GM12878 (cell line): ENCODE results near the gene NRBP1. TPM values are rescaled to one million over a fixed set of nuclear protein-coding genes. Genes with fewer than 3 reads are reported as not detected.

Source experiments
- CREB1 ChIP-seq: IDR thresholded peaks from 2 replicates; pipeline ENCODE4 v1.6.1; 2012; ENCODE audit warnings: low read depth, mild to moderate bottlenecking, inconsistent platforms
- DPF2 ChIP-seq: fragments of 450-650 bp; IDR thresholded peaks from 2 replicates; pipeline ENCODE4 v1.6.1; 2017; ENCODE audit warnings: mild to moderate bottlenecking
- FOXK2 ChIP-seq: fragments of 450-650 bp; IDR thresholded peaks from 2 replicates; pipeline ENCODE4 v1.6.1; 2017; ENCODE audit warnings: mild to moderate bottlenecking, moderate library complexity
- IRF4 ChIP-seq: IDR thresholded peaks from 2 replicates; pipeline ENCODE4 v1.6.1; 2011; ENCODE audit warnings: low read depth, low read length
- JUNB ChIP-seq: IDR thresholded peaks from 2 replicates; pipeline ENCODE4 v1.6.1; 2016; ENCODE audit warnings: antibody characterized with exemption, mild to moderate bottlenecking
- LARP7 ChIP-seq: fragments of 450-650 bp; IDR thresholded peaks from 2 replicates; pipeline ENCODE4 v1.6.1; 2017; ENCODE audit warnings: mild to moderate bottlenecking
- MEF2A ChIP-seq: IDR thresholded peaks from 2 replicates; pipeline ENCODE4 v1.6.1; 2011; ENCODE audit warnings: low read depth, mild to moderate bottlenecking, low read length, moderate library complexity; ENCODE audit not compliant: insufficient read depth
- NFIC ChIP-seq: IDR thresholded peaks from 2 replicates; pipeline ENCODE4 v1.6.1; 2012; ENCODE audit warnings: low read depth, mild to moderate bottlenecking, inconsistent platforms, low read length, moderate library complexity
- NFYB ChIP-seq: IDR thresholded peaks from 2 replicates; pipeline ENCODE4 v1.6.1; 2011; ENCODE audit warnings: low read depth, mild to moderate bottlenecking, low read length, improper control_type of control experiment, moderate library complexity; ENCODE audit not compliant: insufficient read depth
- SREBF1 ChIP-seq: IDR thresholded peaks from 2 replicates; pipeline ENCODE4 v1.6.1; 2012; ENCODE audit warnings: mild to moderate bottlenecking, low read length
- SRF ChIP-seq, 2 experiments: IDR thresholded peaks; 2 replicates each; pipeline ENCODE4 v1.6.1; 2011; ENCODE audit warnings: low read depth in 2 of 2, low read length in 2 of 2, mild to moderate bottlenecking in 1 of 2, moderate library complexity in 1 of 2
- YY1 ChIP-seq: IDR thresholded peaks from 2 replicates; pipeline ENCODE4 v1.6.1; 2011; ENCODE audit warnings: low read depth, mild to moderate bottlenecking, low read length
- ZSCAN29 ChIP-seq: fragments of 450-650 bp; IDR thresholded peaks from 2 replicates; pipeline ENCODE4 v1.6.1; 2017; ENCODE audit warnings: mild to moderate bottlenecking, moderate library complexity
- polyA plus RNA-seq, 11 experiments: library from polyadenylated mRNA; depleted of rRNA in 4 of 11; unstranded in 6 of 11; stranded (reverse) in 5 of 11; fragments of >200 nt; fragmentation: Nextera tagmentation in 4 of 11; fragmentation: Illumina TruSeq in 1 of 11; extraction: Ambion mirVana in 4 of 11; extraction: Trizol in 1 of 11; gene quantifications; 1 replicate in 1 of 11; 2 replicates in 10 of 11; pipeline versions ENCODE4 v1.2.1 to v1.2.3, GENCODE V29; 2011 to 2016; ENCODE audit warnings: inconsistent platforms in 2 of 11, missing spikeins in 2 of 11, low read depth in 1 of 11
- total RNA-seq, 4 experiments: library from RNA; depleted of rRNA in 3 of 4; stranded (reverse); fragments of >200 nt in 3 of 4; fragmentation: Illumina TruSeq in 1 of 4; extraction: Trizol in 1 of 4; gene quantifications; 2 replicates each; pipeline versions ENCODE4 v1.2.1 to v1.2.3, GENCODE V29; 2013 to 2021
- TF ChIP-seq, protein P1 (sequence below): IDR thresholded peaks from 2 replicates; pipeline ENCODE4 v1.6.1; 2011; ENCODE audit warnings: borderline replicate concordance, low read depth, mild to moderate bottlenecking, moderate library complexity, mixed read lengths, low read length; ENCODE audit not compliant: insufficient read depth; ENCODE audit errors: extremely low read length
- TF ChIP-seq, protein P2 (sequence below): IDR thresholded peaks from 2 replicates; pipeline ENCODE4 v1.6.1; 2011; ENCODE audit warnings: borderline replicate concordance, low read depth, mild to moderate bottlenecking, moderate library complexity, low read length; ENCODE audit not compliant: insufficient read depth, poor library complexity, severe bottlenecking
- TF ChIP-seq, protein P3 (sequence below): fragments of 450-650 bp; formaldehyde crosslinking; IDR thresholded peaks from 2 replicates; pipeline ENCODE4 v1.4.0; 2020; ENCODE audit warnings: mild to moderate bottlenecking, moderate library complexity
- TF ChIP-seq, protein P4 (sequence below): fragments of 450-650 bp; IDR thresholded peaks from 2 replicates; pipeline ENCODE4 v1.6.1; 2017; ENCODE audit warnings: mild to moderate bottlenecking, moderate library complexity
- TF ChIP-seq, protein P5 (sequence below): fragments of 450-650 bp; IDR thresholded peaks from 2 replicates; pipeline ENCODE4 v1.6.1; 2017; ENCODE audit warnings: borderline replicate concordance

NRBP1 gene
- total and polyA plus RNA-seq, 10 of the 15 experiments (the other 5 are each of a cell fraction or from before 2014, with no cell fraction given), result 5.7 to 136 (median 66.1) TPM

DNA sequence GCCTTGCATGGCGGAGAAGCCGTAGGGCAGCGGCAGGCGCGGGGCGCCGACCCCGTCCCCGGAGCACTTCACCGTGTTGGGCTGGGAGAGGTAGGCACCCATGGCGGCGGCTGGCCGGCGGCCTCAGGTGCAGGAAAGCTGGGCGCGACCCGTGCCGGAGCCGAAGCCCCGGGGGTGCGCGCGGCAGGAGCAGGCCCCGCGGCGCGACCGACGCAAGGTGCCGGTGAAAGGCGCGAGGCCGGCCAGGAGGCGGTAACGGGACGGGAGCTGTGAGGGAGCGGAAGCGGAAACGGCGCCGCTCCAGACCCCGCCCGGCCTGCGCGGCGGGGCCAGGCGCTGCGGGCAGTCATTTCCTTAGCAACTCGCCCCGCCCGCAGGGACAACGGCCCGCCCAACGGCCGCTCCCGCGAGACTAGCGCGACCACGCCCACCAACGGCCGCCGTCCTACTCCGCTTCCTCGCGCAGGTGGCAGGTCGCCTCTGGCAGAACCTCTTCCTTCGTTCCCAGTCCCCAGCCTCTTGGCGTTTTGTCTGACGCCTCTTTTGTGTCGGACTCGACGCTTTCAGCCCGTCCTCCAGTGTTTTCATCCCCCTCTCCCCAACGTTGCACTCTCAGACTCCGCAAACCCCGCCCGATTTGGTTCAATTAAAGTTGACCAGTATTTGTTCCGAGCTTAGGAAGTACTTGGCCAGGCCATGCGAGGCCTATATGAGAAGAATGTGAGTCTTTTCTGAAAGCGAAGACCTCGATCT, 18.9 kb upstream of the NRBP1 start, which contains the start of gene PPM1G (continued):
- TF ChIP-seq, protein P1, sequence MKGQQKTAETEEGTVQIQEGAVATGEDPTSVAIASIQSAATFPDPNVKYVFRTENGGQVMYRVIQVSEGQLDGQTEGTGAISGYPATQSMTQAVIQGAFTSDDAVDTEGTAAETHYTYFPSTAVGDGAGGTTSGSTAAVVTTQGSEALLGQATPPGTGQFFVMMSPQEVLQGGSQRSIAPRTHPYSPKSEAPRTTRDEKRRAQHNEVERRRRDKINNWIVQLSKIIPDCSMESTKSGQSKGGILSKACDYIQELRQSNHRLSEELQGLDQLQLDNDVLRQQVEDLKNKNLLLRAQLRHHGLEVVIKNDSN, result no peak
- TF ChIP-seq MEF2A (no peak), SREBF1 (no peak), ZSCAN29 (no peak), YY1 (peak; percentile 68; the same call in 1 of the 2 replicates), LARP7 (peak; percentile 90), JUNB (no peak), NFYB (no peak), SRF (IDR thresholded peaks at IDR 0.05; ENCODE audit: low read depth in 2 of 2, low read length in 2 of 2) (no peak), FOXK2 (no peak), IRF4 (no peak), NFIC (no peak), DPF2 (peak; percentile 86), CREB1 (peak; percentile 50; the same call in 1 of the 2 replicates)
- TF ChIP-seq, protein P2, sequence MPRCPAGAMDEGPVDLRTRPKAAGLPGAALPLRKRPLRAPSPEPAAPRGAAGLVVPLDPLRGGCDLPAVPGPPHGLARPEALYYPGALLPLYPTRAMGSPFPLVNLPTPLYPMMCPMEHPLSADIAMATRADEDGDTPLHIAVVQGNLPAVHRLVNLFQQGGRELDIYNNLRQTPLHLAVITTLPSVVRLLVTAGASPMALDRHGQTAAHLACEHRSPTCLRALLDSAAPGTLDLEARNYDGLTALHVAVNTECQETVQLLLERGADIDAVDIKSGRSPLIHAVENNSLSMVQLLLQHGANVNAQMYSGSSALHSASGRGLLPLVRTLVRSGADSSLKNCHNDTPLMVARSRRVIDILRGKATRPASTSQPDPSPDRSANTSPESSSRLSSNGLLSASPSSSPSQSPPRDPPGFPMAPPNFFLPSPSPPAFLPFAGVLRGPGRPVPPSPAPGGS, result peak; percentile 50
- TF ChIP-seq, protein P3, sequence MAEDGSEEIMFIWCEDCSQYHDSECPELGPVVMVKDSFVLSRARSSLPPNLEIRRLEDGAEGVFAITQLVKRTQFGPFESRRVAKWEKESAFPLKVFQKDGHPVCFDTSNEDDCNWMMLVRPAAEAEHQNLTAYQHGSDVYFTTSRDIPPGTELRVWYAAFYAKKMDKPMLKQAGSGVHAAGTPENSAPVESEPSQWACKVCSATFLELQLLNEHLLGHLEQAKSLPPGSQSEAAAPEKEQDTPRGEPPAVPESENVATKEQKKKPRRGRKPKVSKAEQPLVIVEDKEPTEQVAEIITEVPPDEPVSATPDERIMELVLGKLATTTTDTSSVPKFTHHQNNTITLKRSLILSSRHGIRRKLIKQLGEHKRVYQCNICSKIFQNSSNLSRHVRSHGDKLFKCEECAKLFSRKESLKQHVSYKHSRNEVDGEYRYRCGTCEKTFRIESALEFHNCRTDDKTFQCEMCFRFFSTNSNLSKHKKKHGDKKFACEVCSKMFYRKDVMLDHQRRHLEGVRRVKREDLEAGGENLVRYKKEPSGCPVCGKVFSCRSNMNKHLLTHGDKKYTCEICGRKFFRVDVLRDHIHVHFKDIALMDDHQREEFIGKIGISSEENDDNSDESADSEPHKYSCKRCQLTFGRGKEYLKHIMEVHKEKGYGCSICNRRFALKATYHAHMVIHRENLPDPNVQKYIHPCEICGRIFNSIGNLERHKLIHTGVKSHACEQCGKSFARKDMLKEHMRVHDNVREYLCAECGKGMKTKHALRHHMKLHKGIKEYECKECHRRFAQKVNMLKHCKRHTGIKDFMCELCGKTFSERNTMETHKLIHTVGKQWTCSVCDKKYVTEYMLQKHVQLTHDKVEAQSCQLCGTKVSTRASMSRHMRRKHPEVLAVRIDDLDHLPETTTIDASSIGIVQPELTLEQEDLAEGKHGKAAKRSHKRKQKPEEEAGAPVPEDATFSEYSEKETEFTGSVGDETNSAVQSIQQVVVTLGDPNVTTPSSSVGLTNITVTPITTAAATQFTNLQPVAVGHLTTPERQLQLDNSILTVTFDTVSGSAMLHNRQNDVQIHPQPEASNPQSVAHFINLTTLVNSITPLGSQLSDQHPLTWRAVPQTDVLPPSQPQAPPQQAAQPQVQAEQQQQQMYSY (CRISPR knock-in tag), result no peak
- TF ChIP-seq, protein P4, sequence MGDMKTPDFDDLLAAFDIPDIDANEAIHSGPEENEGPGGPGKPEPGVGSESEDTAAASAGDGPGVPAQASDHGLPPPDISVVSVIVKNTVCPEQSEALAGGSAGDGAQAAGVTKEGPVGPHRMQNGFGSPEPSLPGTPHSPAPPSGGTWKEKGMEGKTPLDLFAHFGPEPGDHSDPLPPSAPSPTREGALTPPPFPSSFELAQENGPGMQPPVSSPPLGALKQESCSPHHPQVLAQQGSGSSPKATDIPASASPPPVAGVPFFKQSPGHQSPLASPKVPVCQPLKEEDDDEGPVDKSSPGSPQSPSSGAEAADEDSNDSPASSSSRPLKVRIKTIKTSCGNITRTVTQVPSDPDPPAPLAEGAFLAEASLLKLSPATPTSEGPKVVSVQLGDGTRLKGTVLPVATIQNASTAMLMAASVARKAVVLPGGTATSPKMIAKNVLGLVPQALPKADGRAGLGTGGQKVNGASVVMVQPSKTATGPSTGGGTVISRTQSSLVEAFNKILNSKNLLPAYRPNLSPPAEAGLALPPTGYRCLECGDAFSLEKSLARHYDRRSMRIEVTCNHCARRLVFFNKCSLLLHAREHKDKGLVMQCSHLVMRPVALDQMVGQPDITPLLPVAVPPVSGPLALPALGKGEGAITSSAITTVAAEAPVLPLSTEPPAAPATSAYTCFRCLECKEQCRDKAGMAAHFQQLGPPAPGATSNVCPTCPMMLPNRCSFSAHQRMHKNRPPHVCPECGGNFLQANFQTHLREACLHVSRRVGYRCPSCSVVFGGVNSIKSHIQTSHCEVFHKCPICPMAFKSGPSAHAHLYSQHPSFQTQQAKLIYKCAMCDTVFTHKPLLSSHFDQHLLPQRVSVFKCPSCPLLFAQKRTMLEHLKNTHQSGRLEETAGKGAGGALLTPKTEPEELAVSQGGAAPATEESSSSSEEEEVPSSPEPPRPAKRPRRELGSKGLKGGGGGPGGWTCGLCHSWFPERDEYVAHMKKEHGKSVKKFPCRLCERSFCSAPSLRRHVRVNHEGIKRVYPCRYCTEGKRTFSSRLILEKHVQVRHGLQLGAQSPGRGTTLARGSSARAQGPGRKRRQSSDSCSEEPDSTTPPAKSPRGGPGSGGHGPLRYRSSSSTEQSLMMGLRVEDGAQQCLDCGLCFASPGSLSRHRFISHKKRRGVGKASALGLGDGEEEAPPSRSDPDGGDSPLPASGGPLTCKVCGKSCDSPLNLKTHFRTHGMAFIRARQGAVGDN, result peak; percentile 93
- TF ChIP-seq, protein P5, sequence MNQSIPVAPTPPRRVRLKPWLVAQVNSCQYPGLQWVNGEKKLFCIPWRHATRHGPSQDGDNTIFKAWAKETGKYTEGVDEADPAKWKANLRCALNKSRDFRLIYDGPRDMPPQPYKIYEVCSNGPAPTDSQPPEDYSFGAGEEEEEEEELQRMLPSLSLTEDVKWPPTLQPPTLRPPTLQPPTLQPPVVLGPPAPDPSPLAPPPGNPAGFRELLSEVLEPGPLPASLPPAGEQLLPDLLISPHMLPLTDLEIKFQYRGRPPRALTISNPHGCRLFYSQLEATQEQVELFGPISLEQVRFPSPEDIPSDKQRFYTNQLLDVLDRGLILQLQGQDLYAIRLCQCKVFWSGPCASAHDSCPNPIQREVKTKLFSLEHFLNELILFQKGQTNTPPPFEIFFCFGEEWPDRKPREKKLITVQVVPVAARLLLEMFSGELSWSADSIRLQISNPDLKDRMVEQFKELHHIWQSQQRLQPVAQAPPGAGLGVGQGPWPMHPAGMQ, result no peak
